ENCODE data around the gene SHPK.
A peak's percentile ranks its signal among the peaks of the same experiment; 100 is the strongest.

SHPK gene, protein sequence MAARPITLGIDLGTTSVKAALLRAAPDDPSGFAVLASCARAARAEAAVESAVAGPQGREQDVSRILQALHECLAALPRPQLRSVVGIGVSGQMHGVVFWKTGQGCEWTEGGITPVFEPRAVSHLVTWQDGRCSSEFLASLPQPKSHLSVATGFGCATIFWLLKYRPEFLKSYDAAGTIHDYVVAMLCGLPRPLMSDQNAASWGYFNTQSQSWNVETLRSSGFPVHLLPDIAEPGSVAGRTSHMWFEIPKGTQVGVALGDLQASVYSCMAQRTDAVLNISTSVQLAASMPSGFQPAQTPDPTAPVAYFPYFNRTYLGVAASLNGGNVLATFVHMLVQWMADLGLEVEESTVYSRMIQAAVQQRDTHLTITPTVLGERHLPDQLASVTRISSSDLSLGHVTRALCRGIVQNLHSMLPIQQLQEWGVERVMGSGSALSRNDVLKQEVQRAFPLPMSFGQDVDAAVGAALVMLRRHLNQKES

DNA sequence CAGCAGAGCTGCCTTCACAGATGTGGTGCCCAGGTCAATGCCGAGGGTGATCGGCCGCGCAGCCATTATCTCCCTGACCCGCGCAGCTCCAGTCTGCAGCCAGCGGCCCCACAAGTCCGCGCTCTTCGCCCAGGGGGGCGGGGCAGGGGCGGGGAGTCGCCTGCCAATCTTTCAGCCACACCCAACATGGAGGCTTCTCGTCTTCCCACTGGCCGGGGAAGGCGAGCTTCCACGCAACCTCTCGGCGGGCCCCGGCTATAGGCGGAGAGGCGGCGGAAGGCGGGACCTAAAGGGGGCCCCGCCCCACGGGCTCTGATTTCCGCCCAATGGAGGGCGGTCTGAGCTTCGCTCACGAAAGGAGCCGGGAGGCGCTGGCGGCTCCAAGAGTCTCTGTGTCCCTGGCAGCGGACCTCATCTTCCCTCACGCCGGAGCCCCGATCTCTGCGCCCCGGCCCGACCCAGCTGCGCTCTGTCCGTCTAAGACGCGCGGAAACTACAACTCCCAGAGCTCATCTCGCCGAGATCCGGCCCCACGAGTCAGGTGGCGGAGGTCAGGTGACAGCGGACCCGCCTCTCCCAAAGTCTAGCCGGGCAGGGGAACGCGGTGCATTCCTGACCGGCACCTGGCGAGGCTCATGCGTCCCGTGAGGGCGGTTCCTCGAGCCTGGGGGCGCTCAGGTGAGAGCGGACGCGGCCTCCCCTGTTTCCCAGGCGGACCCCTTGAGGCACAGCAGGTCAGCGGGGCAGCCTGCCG is at the start of gene SHPK, which contains the start of gene CTNS:
Gene SHPK (minus strand): TSS at position 97 of the 754 bp plus-strand sequence. CDS start 31 bp downstream, at position 66.
Gene CTNS (plus strand): TSS at position 607 of the 754 bp plus-strand sequence. CDS start 3,447 bp downstream, outside the sequence.
- peak; percentile 85 to 90 for DNase-seq (ENCODE audit: low read depth in 2 of 2)

DNA sequence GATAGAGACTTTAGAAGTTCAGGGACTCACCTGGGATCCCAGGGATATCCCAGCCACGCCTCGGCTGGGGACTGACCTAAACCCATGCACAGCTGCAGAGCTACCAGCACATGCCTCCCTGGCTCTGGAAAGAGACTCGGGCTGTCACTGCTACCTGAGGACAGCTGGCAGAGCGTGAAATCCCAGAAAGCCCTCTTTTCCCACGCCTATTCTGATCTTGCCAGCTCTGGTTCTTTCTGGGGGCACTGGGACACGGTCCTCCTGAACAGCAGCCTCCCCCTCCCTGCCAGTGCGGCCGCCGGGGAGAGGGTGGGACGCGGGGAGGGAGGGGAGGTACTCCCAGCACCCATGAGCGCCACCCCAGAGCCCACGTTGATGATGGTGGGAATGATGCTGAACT is 49.1 kb upstream of the SHPK start:
- DNase-seq (ENCODE audit: low read depth in 2 of 2): no peak

DNA sequence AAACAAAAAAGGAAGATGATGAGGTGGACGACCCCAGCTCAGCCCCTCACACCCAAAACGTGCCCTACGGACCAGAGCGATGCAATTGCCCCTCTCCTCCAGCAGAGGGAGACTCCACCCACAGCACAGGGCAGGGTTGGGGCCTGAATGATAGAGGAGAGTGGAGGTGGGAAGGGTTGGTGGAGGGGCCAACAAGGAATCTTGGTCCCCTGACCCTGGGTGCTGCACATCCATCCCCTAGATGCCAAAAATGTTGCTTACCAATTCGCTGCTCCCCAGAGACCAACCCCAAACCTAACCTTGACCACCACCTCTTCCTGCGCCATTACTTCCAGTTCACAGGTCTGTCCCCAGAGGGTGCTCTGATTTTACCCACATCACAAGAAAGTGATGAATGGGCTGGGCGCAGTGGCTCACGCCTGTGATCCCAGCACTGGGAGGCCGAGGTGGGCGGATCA is 47.0 kb upstream of the SHPK start:
- peak in 1 of 2 donors; percentile 20 for DNase-seq (ENCODE audit: low read depth in 2 of 2)

DNA sequence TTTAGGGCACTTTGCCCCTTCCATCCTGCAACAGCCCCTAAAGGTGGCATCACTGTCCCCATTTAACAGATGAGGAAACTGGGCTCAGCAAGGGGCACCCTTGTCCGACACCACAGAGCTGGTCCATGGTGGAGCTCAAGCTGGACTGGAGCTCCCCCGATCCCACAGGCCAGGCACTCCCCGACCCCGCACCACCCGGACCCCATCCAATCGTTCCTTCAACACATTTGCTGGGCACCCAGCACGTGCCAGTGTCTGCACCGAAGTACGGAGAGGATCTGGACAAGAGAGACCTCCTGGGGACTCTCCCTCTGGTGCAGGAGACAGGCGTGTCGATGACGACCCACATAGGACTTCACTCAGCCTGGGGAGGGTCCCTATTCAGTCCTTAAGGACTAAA is 46.0 kb upstream of the SHPK start:
- DNase-seq (ENCODE audit: low read depth in 2 of 2): no peak

DNA sequence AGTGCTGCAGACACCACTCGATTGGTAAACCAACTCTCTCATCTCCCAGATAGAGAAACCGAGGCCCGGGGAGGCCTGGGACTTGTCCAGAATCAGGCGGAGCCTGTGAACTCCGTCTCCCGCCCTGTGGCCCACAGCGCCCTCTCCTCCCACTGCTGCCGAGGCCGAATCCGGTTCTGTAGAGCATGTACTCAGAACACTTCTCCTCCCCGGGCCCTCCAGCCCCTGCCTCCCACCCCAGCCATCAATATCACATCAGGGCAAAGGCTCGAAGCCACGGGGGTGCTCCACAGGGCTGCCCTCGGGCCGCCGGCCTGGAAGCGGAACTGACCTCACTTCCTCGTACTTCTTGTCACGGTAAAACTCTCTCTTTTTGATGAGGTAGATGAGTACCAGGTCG is 45.5 kb upstream of the SHPK start:
- no peak for DNase-seq (ENCODE audit: low read depth in 2 of 2)

DNA sequence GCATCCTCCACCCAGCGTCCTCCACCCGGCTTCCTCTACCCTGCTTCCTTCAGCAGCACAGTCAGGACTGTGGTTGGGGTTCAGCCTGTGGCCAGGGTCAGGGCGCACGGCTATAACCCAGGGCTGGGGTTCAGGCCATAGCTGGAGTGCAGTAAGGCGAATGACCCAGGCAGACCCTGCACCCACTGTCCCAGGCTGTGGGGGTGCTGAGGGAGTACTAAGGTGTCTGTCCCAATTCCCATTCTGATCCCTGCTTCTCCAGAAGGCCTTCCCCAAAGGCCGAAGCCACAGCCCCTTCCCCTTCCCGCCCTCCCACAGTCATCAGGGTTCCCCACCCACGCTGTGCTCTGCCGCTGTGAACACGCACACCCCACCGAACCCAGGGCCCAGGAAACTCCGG is 45.0 kb upstream of the SHPK start:
- DNase-seq (ENCODE audit: low read depth in 2 of 2): no peak

DNA sequence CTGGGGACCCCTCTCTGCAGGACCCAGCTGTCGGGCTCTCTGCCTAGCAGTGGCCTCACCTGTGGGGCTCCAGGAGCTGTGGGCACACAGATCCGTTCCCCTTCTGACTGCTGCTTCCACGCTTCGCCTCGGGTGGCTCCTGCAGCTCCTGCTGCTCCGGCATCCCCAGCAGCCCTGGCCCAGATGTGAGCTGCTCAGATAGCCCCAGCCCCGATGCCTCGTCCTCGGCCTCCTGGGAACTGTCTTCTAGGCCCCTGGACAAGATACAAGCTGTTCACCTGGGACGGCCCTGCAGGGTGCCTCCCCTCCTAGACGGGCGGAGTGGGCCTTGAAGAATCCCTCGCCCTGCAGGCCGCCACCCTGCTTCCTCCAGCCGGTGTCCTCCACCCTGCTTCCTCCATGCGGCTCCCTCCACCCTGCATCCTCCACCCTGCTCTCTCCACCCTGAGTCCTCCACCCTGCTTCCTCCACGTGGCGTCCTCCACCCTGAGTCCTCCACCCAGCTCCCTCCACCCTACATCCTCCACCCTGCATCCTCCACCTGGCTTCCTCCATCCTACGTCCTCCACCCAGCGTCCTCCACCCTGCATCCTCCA is 43.6 kb upstream of the SHPK start:
- DNase-seq (ENCODE audit: low read depth in 2 of 2): no peak

DNA sequence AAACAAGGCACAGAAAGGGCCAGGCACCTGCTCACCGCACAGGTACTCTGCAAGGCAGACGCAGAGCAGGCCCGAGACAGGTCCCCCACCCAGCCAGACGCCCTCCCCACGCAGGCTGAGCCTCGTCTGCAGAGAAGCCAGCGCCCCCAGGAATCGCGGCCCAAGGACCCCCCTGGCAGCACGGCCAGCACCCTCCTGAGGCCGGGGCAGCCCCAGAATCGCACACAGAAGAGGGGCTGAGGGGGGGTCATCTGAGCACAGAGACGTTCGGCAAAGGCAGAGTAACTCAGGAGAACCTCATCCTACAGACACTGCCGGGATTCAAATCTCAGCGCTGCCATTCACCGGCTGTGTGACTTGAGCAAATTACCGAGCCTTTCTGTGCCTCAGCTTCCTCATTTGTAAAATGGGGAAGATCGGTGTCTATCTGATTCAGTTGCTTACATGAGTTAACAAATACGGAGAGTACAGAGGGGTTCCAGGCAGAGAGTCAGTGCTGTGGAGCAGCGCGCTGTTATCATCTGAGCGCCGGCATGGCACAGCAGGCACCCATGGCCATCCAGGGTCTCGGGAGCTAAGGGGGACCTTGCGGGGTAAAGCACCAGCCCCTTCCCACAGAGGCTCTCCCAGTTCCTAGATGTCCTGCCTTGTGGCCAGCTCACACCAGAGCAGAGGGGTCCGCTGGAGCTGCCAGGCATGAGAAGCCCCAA is 42.9 kb upstream of the SHPK start:
- DNase-seq (ENCODE audit: low read depth in 2 of 2): no peak

DNA sequence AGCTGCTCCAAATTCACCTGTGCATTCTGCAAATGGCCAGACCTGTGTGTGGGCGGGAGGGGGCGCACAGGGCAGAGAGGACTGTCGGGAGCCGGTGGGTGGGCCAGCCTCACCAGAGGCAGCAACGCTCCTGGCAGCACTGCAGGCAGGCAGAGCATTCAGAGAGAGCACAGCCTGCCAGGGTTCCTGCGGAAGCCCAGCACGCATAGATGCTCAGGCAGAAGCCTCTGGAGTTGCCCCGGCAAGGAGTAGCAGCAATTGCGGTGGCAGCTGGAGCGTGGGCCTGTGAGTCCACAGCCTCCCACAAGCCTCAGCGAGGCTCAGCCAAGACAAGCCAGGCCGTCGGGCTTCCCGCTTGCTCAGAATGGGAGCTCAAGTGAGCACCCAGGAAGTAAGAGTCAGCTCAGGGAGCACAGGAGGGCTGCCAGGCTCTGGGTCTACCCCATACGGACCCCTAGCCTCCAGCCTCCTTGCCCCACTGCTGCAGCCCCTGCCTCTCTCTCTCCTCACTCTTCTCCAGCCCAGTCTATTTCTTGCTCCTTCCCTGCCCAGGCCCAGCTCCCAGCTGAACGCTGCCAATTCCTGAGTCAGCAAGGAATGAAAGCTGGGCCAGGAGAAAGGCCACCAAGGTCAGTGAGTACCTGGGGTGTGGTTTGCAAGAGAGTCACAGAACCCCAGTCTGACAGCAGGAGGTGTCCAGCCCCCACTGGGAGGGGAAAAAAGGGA is 42.2 kb upstream of the SHPK start:
- no peak for DNase-seq (ENCODE audit: low read depth in 2 of 2)

DNA sequence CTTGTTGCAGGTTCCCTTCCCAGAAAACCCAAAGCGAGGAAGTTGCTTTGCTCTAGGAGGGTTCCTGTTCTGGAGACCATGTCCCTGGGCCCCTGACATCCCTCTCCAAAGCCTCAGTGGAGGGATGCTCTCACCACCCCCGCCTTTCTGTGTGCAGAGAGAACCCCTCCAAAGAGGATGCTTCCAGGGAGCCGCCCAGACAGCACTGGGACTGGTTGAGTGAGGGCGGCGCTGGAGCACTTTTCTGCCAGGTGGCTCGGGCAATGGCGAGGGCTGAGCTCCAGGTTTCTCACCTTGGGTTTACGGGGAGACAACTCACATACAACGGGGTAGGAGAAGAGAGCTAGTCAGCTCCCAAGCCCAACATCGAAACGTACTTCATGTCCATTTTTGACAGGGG is 39.8 kb upstream of the SHPK start:
- no peak for DNase-seq (ENCODE audit: low read depth in 2 of 2)

DNA sequence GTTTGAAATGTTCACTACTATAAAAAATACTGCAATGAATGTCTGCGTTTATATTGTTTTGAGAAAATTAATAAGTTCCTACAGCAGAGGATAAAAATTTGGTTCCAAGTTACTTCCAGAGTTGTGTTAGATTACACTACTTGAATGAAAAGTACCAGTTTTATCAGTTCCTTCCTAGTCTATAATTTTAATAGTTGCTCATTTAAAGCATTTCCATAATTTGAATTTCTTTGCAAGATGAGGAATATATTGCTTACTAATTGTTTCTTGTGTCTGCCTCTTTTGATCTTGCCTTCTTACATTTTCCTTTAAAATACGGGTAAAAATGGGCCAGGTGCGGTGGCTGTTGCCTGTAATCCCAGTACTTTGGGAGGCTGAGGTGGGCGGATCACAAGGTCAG is 36.5 kb upstream of the SHPK start:
- no peak for DNase-seq (ENCODE audit: low read depth in 2 of 2)

DNA sequence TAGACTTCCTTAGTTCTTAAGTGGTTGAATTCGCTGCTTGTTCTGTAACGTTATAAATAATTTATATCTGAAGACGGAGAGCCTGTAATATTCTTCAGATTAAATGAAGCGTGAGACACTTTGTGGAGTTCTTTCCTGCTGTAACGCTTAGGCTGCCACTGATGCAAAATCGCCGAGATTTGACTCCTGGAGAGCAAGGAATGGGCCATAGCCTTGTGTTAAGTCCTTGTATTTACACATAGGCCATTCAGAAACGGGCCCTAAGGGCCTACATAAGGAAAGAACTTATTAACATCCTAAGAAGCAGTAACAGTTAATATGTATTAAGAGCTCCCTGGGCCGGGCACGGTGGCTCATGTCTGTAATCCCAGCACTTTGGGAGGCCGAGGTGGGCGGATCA is 33.5 kb upstream of the SHPK start:
- no peak for DNase-seq (ENCODE audit: low read depth in 2 of 2)

DNA sequence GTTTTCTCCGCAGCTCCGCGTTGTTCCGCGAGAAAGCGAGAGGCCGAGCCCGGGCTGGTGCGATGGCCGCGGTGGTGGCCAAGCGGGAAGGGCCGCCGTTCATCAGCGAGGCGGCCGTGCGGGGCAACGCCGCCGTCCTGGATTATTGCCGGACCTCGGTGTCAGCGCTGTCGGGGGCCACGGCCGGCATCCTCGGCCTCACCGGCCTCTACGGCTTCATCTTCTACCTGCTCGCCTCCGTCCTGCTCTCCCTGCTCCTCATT is 33.0 kb upstream of the SHPK start:
- DNase-seq (ENCODE audit: low read depth in 2 of 2): no peak

DNA sequence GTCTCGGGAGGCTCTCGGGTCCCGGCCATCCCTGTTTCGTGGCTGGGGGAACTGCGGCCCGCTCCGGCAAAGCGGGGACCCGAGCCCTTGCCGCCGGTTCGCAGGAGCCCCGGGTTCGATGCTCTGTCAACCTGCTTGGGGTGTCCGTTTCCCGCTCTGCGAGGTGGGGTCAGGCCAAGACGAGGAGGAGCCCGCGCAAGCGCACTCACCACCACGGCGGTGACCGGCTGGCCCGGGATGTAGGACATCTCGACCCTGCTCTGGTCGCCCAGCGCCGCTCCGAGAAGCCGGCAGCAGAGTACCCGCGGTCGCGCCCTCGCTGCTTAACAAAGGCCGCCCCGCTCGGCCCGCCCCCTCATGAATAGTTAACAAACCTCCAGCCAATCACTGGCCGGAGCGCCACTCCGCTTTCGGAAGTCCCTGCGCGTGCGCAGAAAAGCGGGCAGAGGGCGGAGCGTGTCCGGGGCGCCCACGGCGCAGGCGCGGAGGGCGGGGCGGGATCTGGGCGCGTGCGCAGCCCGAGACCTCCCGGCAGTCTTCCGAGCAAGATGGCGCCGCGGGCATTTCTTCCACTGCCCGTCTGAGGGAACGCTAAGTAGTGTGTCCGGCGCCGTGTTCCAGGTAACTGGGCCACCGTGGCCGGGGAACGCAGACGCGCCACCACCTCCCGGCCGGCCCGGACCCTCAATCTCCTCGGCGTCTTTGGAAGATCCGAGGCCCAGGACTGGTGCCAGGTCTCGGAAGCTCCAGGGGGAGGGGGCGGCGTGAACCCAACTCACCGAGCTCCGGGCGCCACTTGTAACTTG is 32.4 kb upstream of the SHPK start, which contains the start of the genes EMC6 and TAX1BP3:
Gene EMC6 (plus strand): TSS at position 534 of the 806 bp plus-strand sequence. CDS start 335 bp downstream, outside the sequence.
Gene TAX1BP3 (minus strand): TSS at position 300 of the 806 bp plus-strand sequence. CDS start 52 bp downstream, at position 248.
- peak; percentile 96 to 98 for DNase-seq (ENCODE audit: low read depth in 2 of 2)

DNA sequence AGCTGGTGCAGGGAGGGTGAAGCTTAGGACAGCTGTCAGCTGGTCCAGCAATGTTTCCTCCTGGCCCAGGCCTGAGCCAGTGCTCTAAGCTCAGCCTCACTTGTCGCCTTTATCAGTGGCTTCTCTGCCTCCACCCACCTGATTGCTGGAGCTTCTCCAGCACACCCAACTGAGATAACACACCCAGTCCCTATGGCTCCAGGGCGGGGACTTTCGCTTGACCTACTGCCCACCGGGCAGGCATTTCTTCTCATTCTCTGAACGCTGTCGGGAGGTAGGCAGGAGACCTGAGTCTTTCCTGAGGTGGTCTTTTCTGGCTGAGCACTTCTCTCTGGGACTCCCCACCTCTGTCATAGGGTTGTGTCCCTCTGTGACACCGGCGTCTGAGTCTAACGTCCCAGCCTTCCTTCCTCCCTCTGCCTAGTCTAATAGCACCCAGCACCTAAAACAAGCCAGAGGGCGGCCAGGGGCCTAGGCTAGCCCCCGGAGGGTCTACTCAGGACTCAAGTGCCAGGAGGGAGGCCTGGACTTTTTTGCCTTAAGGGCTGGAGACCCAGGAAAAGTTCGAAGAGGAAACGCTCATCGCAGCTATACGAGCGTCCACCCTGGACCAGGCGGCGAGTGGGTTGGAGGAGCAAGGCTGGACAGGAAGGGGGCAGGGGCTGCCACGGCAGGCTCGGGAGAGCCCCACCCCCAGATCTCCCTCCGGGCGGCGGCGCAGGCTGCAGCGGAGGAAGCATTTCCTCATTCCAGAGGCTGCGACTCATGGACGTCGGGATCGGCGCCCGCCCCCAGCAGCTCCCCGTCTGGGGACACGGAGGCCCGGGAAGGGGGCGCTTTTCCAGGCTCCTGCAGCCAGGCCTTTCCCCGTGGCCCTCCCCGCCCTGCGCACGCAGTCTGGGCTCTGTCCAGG is 31.6 kb upstream of the SHPK start:
- DNase-seq (ENCODE audit: low read depth in 2 of 2): no peak

DNA sequence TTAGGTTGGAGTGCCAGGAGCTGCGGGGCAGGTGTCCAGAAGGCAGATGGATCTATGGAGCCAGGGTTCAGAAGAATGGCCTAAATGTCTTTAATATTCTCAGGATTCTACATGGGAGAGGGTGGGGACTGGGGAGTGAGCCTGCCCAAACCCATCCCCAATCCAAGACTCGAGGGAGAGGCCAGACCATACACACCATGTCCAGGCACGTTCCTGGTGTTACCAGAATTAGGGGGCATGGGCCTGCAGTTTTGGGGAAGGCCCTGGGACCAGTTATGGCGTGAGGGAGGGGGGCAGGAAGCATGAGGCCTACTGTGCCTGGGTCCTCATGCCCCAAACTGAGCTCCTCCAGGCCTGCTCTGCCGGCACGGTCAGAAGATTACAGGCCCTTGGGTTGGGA is 30.5 kb upstream of the SHPK start:
- no peak for DNase-seq (ENCODE audit: low read depth in 2 of 2)

DNA sequence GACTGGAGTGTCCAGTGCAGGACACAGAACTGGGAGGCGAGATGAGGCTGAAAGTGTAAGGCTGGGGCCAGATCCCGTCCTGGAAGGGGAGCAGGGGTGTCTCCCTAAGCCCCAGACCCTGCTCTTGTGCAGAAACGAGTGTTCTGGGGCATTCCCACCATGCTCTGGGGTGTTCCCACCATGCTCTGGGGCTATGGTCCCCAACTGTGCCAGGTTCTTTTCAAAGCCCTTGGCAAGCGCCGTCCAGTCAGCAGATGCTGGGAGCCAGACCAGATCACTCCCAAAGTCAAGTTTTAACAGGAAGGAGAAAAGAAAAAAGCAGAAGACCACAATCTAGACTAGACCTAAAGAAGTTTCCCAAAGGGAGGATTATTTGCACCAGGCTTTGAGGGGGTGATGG is 29.8 kb upstream of the SHPK start:
- no peak for DNase-seq (ENCODE audit: low read depth in 2 of 2)

DNA sequence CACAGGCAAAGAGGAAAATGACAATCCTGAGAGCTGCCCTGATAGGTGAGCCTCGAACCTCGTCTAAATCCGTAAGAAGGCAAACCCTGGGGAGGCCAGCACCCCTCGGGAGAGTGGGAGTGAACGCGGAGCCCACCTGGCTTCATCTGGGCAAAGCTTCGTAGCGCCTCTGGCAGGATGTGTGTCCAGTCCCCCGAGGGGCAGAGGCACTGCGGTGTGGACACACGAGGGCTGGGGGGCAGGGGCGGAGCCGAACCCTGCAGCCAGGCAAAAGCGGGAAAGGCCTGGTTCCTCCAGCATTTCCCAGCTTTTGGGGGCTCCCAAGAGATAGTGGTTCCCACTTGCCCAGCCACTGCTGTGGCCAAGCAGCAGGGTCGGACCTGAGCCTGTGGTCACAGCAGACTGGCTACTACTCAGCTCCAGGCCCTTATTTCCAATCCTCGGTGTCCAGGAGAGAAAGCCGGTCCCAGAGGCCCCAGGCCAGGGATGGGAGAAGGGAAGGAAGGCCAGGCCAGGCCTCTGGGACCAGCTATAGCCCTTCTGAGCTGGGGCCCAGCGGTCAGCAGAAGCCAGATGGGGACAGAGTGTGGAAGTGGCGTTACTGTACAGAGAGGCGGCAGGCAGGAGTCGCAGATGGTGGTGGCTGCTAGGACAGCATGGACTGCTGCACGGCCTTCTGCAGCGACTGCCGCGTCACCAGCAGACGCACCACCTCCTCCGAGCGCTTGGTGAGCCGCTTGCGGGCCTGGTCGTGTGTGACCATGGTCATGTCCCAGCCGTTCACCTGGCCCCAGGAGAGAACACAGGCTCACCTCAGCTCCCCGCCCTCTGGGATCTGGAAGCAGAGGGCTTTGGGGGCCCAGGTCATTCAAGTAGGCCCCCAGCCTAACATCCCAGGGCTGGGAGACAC is 27.3 kb upstream of the SHPK start:
- no peak for DNase-seq (ENCODE audit: low read depth in 2 of 2)

Measured in activated CD8-positive, alpha-beta memory T cell treated with anti-CD3 and anti-CD28 coated beads for 4 hours (primary cell).